Spleen (tissue), 7 donors: ENCODE data around the gene RBBP4.

Experiments used
- CTCF ChIP-seq, 11 experiments: fragments of 200-600 bp in 7 of 11; fragments of 450-650 bp in 4 of 11; sonication (generic) in 4 of 11; IDR thresholded peaks in 8 of 11; conservative IDR thresholded peaks in 3 of 11; 1 replicate in 7 of 11; 2 replicates in 4 of 11; pipeline versions ENCODE4 v1.4.0 to v1.8.0; 2016 to 2021; ENCODE audit warnings: antibody characterized with exemption in 11 of 11, inconsistent platforms in 4 of 11, mild to moderate bottlenecking in 1 of 11
- POLR2A ChIP-seq, 3 donors: fragments of 450-650 bp; IDR thresholded peaks; one replicate each; pipeline ENCODE4 v1.5.1; 2017; ENCODE audit warnings: antibody characterized with exemption in 3 of 3, mild to moderate bottlenecking in 1 of 3
- donor health status: DM: no; HTN: no; CAD: no; lungs with moderate emphysema.
- donor health status: DM: no; HTN: no; CAD: no.
- donor health status: DM: no; HTN: no; CAD: no.

GRCh38 chr1:32651461-32652073, 559 bp downstream of the RBBP4 start:
- TF ChIP-seq POLR2A (IDR thresholded peaks at IDR 0.05) (no peak), CTCF (IDR thresholded peaks at IDR 0.05 in 8 of 11, conservative IDR thresholded peaks at IDR 0.05 in 3 of 11) (no peak)
